GM12891 (cell line): ENCODE results near the gene SLC25A5.

Source experiments
- PAX5 ChIP-seq: IDR thresholded peaks from 2 replicates; pipeline ENCODE4 v1.6.1; 2011; ENCODE audit warnings: low read length, moderate library complexity, mild to moderate bottlenecking; ENCODE audit not compliant: insufficient read depth, severe bottlenecking
- POLR2A ChIP-seq: IDR thresholded peaks from 2 replicates; pipeline ENCODE4 v1.6.1; 2011; ENCODE audit warnings: low read depth, low read length, control low read depth
- POLR2AphosphoS5 ChIP-seq: IDR thresholded peaks from 2 replicates; pipeline ENCODE4 v1.6.1; 2011; ENCODE audit warnings: low read depth, low read length, control low read depth
- POU2F2 ChIP-seq: IDR thresholded peaks from 2 replicates; pipeline ENCODE4 v1.6.1; 2011; ENCODE audit warnings: low read depth, mild to moderate bottlenecking, control low read depth, low read length, moderate library complexity
- SPI1 ChIP-seq: IDR thresholded peaks from 2 replicates; pipeline ENCODE4 v1.6.1; 2011; ENCODE audit warnings: low read depth, low read length, control low read depth
- TAF1 ChIP-seq: IDR thresholded peaks from 2 replicates; pipeline ENCODE4 v1.6.1; 2011; ENCODE audit warnings: low read depth, low read length, control low read depth

GRCh38 chrX:119489212-119490074 is 21.2 kb downstream of the SLC25A5 start:
- TF ChIP-seq POLR2AphosphoS5 = no peak
- TF ChIP-seq POLR2A = no peak
- no peak for TF ChIP-seq POU2F2
- no peak for TF ChIP-seq PAX5
- no peak for TF ChIP-seq TAF1
- TF ChIP-seq SPI1 = no peak
